HCEC 1CT (cell line): ENCODE data around the gene GPRC5B.

ENCODE experiments used
- DNase-seq: peaks from one replicate; pipeline ENCODE4 v3.0.0-alpha.2; 2017

Gene GPRC5B

GRCh38 chr16:19868421-19868820 lies 16.2 kb downstream of the GPRC5B start:
- no peak for DNase-seq

GRCh38 chr16:19864566-19864965 lies 20.1 kb downstream of the GPRC5B start:
- no peak for DNase-seq

- DNase-seq: no peak
Measured at GRCh38 chr16:19863990-19864389, 20.7 kb downstream of the GPRC5B start.

DNA sequence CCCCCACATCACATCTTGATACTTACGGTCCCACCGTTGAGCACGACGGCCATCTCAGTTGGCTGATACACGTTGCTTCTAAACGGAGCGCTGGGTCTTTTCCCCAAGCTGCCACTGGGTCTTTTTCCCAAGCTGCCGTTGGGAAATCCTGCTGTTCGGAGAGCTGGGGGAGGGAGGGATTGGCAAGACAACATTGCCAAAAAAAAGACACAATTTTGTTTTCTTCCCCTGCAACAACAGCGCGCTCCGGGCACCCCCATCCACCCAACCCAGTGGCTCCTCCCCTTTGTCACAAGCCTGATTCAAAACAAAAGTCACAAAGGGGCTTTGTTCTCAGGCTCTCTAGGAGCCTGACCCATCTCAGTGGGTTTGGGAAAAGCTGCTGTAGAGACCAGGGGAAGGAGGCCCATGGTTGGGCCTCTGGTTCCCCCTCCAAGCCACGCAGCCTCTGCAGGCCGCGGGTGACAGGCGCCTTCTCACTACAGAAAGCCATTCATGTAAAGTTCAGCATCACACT lies 22.8 kb downstream of the GPRC5B start:
- DNase-seq: no peak

- DNase-seq: no peak
Measured at GRCh38 chr16:19861133-19861532, 23.5 kb downstream of the GPRC5B start.

DNA sequence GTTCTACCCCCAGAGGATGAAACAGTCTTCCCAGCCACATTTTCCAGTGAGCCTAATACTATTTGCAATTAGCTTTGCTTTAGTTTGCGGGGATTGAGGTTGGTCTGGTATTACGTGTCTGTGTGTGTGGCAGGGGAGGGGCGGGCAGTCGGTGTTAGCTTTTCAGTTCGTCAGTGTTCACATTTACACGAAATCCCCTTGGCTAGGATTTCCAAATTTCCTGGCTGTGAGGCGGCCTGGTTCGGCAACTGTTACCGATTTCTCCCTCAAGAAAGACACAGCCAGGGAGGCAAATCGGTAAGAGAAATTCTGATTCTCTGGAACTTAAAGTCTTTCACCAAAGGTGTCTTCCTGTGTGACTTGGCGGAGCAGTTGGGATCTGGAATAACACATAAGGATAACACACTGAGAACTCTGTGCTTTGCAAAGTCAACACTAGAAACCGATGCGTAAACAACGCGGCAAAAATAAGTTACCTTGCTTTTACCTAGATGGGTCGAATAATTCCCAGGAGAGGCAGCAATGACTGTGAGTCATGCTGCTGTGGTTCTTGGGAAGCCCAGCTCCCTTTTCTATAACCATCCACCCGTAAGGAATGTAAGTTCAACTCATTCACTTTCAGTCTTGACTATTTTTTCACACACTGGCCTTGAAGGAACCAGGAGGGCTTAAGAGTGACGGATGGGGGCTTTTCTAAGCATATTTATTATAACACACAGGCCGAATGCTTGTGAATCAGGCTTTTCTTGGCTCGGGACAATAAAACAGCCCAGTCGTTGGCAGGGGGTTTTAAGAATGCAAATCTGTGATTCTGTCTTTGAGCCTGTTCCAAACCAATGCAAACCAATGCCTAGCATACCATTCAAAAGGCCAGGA lies 24.2 kb downstream of the GPRC5B start:
- DNase-seq: no peak

GRCh38 chr16:19859603-19860002 lies 25.0 kb downstream of the GPRC5B start:
- DNase-seq: no peak

DNA sequence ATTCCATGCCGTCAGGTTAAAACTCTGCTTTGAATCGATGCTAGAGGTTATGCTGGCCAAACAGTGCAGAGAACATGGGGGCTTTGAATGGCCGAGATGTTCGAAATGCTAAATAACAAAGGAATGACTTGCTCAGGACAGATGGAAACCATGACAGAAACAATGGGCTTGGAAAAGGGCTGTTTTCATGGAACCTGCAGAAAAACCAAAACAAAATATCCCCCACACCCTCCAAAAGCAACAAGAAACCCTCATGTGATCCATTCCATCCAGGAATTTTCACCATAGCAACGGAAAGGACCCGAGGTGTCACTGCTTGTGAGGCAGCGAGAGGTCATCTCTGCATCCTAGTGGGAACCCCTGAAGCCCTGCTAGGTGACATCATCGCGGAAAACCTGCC lies 25.5 kb downstream of the GPRC5B start:
- DNase-seq: no peak

DNA sequence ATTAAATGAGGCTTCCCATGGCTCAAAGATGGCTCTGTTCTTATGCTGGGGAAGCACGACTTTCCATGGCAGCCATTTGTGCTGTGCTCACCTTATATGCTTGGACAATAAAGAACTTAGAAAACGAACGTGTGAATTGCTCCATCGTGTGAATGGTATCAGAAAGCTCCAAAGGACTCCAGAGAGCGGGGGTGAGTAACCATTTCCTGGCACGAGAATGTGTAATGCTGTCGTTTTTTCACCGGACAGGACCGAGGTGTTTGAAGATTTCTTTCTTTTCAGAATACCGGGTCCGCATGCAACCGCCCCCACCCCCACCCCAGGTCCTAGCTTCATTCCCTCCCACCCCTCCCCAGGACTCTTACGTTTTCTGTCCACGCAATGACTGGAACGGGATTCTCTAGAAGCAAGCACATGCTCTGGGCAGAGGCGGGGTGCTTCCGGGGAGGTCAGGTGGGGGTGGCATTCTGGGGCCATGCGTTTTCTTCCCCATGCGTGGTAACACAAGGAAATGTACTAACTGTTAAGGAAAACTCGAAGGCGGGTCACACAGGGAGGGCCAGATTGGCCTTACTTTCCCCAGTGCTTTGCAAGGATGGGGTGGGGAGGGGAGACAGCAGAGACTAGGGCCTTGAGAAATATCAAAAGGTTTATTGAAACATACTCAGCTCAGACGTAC lies 26.2 kb downstream of the GPRC5B start:
- DNase-seq: no peak

- no peak for DNase-seq
Measured at GRCh38 chr16:19857593-19858339, 26.9 kb downstream of the GPRC5B start.

DNA sequence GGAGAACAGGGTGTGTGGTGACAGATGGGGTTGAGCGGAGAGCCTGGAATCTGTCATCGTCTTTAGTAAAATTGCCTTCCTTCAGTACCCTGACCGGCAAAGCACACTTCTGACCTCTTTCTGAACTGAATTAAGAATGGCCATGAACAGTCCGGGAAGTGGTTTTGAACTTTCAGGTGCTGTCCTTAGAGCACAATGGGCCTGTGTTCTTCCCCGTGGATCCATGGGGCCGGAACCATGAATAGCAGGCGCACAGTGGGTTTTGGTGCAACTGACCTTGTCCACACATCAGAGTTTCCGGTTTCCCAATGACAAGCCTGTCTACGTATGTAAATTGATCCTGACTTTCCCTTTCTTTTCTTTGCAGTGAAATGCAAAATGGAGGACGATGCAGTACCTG lies 28.5 kb downstream of the GPRC5B start:
- DNase-seq: no peak

DNA sequence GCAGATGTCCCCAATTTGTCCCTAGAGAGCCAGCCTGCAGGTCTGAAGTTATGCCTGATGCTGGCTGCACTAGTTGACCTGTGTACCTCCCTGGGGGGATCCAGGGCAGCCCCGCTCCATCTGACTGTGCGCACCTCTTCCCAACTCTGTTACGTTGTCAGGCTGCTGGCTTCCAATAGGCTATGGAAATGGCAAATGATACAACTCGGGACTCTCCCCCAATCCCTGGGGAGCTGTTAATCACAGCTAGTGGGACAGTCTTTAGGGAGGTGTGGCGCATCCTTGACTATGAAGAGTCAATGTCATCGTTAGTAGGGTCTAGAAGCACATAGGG lies 30.1 kb downstream of the GPRC5B start:
- DNase-seq: no peak

- DNase-seq: no peak
Measured at GRCh38 chr16:19853742-19854542, 30.7 kb downstream of the GPRC5B start.

DNA sequence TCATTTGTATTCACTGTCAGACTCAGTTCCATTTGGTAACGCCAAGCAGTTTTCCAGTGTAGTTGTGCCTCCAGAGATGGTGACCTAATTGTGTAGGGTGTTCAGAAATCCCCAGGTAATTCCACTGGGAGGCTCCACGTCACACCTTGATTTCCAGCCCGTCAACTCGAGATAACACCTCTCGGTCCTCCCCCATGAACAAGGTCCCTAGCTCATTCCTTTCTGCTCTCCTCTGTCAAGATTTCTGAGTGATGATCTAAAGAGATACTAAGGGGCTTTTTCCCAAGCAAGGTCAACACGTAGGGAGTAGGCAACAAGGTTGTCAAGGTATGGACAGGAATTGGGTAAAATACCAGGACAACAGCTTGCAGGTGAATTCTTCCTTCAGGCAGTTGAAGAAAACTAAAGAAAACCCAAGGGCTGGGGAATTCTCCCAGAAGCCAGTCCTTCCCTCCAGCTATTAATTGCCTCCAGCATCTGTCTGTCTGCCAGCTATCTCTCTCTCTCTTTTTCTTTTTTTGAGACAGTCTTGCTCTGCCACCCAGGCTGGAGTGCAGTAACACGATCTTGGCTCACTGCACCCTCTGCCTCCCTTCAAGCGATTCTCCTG lies 31.4 kb downstream of the GPRC5B start:
- no peak for DNase-seq

DNA sequence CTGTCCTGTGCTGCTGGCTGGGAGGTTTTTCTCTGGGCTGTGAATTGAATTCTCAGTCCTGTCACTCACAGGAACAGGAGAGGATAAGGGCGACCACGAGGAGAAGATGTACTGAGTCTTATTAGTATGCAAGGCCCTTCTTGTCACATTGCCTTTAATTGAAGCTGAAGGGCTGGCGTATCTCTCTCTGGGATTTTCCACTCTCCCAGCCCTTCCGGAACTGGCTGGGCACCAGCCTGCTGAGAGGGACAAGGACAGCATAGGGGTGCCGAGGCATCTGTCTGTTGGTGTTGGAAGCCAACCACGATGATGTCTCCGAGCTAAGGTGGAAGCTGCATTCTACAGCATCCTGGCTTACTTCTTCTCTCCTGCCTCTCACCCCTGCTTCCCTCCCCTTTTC lies 33.2 kb downstream of the GPRC5B start:
- DNase-seq: no peak

GRCh38 chr16:19850131-19850817 lies 34.4 kb downstream of the GPRC5B start:
- DNase-seq: no peak

DNA sequence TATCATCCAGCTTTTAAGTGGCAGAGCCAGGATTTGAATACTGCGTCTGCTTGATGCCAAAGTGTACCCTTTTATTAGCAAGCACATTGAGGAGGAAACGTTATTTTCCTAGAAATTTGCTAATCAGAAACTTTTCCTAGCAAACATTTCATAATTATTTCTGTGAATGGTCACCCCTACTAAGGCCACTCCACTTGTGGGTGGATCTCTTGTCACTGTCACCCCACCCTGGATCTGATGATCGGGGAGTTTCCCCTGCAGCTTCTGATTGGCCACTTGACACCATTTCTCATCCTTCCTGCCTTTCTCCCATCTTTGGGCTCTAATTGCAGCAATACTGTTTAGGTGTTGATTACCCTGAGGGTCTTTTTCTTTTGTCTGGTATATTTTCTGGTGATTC lies 35.9 kb downstream of the GPRC5B start:
- no peak for DNase-seq

- DNase-seq: no peak
Measured at GRCh38 chr16:19846436-19846835, 38.2 kb downstream of the GPRC5B start.

GRCh38 chr16:19844945-19845641 lies 39.6 kb downstream of the GPRC5B start:
- DNase-seq: peak; percentile 94

- DNase-seq: peak; percentile 51
Measured at GRCh38 chr16:19843371-19843770, 41.3 kb downstream of the GPRC5B start.
